Liver (tissue), 3 donors: Measurements from ENCODE around the gene CMIP.

Experiments used
- ATF3 ChIP-seq: IDR thresholded peaks from 2 replicates; pipeline ENCODE4 v1.6.1; 2016; ENCODE audit warnings: antibody characterized with exemption
- CTCF ChIP-seq: fragments of 150-350 bp; IDR thresholded peaks from 2 replicates; pipeline ENCODE4 v1.5.1; 2017; ENCODE audit warnings: improper control_type of control experiment, low read depth, low read length; ENCODE audit not compliant: missing input control
- JUND ChIP-seq, 2 donors: IDR thresholded peaks; 2 replicates each; pipeline ENCODE4 v1.6.1; 2016; ENCODE audit warnings: antibody characterized with exemption in 2 of 2
- REST ChIP-seq: IDR thresholded peaks from 2 replicates; pipeline ENCODE4 v1.6.1; 2016; ENCODE audit warnings: antibody characterized with exemption, mild to moderate bottlenecking
- donor health status: healthy.
- donor health status: healthy.

- TF ChIP-seq ATF3 (no peak), CTCF (no peak), REST (no peak), JUND (IDR thresholded peaks at IDR 0.05) (no peak)
Measured at GRCh38 chr16:81546781-81547180, 102.2 kb downstream of the CMIP start.
